Hepatocyte (in vitro differentiated cells): ENCODE data around the gene KCTD18.

Experiments used
- CTCF ChIP-seq: fragments of 200-600 bp; sonication (generic); IDR thresholded peaks from 2 replicates; pipeline ENCODE4 v1.5.1; 2016; ENCODE audit warnings: antibody characterized with exemption, mild to moderate bottlenecking; ENCODE audit not compliant: poor library complexity
- EZH2 ChIP-seq: fragments of 200-600 bp; sonication (generic); IDR thresholded peaks from 2 replicates; pipeline ENCODE4 v1.6.1; 2016; ENCODE audit warnings: antibody characterized with exemption, mild to moderate bottlenecking, borderline replicate concordance

- TF ChIP-seq EZH2 (no peak), CTCF (no peak)
Observed at GRCh38 chr2:200454927-200455801, 54.7 kb downstream of the KCTD18 start.
